Neural crest cell (in vitro differentiated cells): ENCODE results near the gene TRIML2. TPM values are rescaled to one million over a fixed set of nuclear protein-coding genes. Genes with fewer than 3 reads are reported as not detected.

Experiments
- DNase-seq: peaks from one replicate; pipeline ENCODE4 v3.0.0; 2021; ENCODE audit warnings: low read depth, mixed read lengths, low spot score
- H3K27ac Mint-ChIP-seq: one replicate; pipeline ENCODE4 v1.8.0; 2021; ENCODE audit warnings: mild to moderate bottlenecking, mixed read lengths; ENCODE audit not compliant: unreplicated experiment
- H3K27me3 Mint-ChIP-seq: 2 replicates; pipeline ENCODE4 v1.8.0; 2021; ENCODE audit warnings: low read depth, mild to moderate bottlenecking, mixed read lengths
- H3K36me3 Mint-ChIP-seq: 2 replicates; pipeline ENCODE4 v1.8.0; 2021; ENCODE audit warnings: low read depth, mild to moderate bottlenecking, mixed read lengths
- H3K4me1 Mint-ChIP-seq: 2 replicates; pipeline ENCODE4 v1.8.0; 2021; ENCODE audit warnings: mixed read lengths
- H3K4me3 Mint-ChIP-seq: one replicate; pipeline ENCODE4 v1.8.0; 2021; ENCODE audit warnings: mild to moderate bottlenecking, mixed read lengths
- H3K9me3 Mint-ChIP-seq: 2 replicates; pipeline ENCODE4 v1.8.0; 2021; ENCODE audit warnings: mixed read lengths
- total RNA-seq: library from RNA; stranded (reverse); gene quantifications from 2 replicates; pipeline ENCODE4 v1.2.1, GENCODE V29; 2021
- TF ChIP-seq, protein P1 (sequence below): fragments of 200-600 bp; sonication (generic); conservative IDR thresholded peaks from 2 replicates; pipeline ENCODE4 v1.5.0; 2021; ENCODE audit warnings: antibody characterized with exemption, mild to moderate bottlenecking

The TRIML2 gene
- total RNA-seq, 1 donor from 2014 or later = not detected

DNA sequence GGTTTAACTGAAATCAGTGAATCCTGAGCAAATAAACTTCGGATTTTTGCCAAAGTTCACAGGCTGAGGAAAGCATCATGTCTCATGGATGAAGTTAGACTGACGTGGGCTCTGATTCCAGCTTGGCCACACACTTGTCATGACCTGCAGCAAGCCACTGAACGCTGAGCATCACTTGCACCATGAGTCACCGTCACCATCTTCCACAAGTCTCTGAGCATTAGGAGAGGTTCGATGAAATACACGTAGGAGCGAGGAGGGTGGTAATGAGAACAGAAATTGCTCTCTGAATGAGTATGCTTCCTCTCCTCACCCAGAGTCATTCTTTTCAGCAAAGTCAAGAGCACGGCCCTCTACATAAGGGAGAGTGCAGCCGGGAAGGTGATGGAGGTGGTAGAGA, 3.8 kb upstream of the TRIML2 start:
- no peak overlapping the region for H3K4me3 Mint-ChIP-seq
- H3K9me3 Mint-ChIP-seq = peaks cover 5% of the 10 kb centered on the region
- H3K27me3 Mint-ChIP-seq = no peaks in the 10 kb centered on the region
- TF ChIP-seq, protein P1, sequence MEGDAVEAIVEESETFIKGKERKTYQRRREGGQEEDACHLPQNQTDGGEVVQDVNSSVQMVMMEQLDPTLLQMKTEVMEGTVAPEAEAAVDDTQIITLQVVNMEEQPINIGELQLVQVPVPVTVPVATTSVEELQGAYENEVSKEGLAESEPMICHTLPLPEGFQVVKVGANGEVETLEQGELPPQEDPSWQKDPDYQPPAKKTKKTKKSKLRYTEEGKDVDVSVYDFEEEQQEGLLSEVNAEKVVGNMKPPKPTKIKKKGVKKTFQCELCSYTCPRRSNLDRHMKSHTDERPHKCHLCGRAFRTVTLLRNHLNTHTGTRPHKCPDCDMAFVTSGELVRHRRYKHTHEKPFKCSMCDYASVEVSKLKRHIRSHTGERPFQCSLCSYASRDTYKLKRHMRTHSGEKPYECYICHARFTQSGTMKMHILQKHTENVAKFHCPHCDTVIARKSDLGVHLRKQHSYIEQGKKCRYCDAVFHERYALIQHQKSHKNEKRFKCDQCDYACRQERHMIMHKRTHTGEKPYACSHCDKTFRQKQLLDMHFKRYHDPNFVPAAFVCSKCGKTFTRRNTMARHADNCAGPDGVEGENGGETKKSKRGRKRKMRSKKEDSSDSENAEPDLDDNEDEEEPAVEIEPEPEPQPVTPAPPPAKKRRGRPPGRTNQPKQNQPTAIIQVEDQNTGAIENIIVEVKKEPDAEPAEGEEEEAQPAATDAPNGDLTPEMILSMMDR = no peak
- no peak for DNase-seq
- H3K4me1 Mint-ChIP-seq = peaks cover 7% of the 10 kb centered on the region
- H3K36me3 Mint-ChIP-seq = peaks cover 4% of the 10 kb centered on the region
- H3K27ac Mint-ChIP-seq = no peak overlapping the region

DNA sequence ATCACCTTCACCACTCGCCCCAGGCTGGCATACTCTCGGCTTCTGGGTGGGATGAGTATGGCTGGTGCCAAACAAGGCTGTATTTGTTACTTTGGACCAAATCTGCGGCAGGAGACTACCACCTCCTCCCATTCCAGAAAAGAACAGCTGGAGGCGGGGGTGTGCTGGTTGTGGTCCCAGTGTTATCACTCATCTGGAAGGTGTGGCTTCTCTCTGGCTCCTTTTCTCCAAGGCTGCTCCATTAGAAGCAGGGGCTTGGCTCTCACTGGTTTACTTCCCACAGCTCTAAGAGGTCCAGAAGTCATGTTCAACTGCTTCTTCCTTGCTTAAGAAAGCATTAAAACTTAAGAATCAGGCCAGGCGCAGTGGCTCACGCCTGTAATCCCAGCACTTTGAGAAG, 2.6 kb upstream of the TRIML2 start:
- Mint-ChIP-seq H3K4me3 (no peak overlapping the region), H3K9me3 (peaks cover 10% of the 10 kb centered on the region), H3K36me3 (peaks cover 6% of the 10 kb centered on the region), H3K27ac (no peak overlapping the region), H3K4me1 (peaks cover 10% of the 10 kb centered on the region), H3K27me3 (no peaks in the 10 kb centered on the region)
- TF ChIP-seq, protein P1 = no peak
- DNase-seq = no peak

DNA sequence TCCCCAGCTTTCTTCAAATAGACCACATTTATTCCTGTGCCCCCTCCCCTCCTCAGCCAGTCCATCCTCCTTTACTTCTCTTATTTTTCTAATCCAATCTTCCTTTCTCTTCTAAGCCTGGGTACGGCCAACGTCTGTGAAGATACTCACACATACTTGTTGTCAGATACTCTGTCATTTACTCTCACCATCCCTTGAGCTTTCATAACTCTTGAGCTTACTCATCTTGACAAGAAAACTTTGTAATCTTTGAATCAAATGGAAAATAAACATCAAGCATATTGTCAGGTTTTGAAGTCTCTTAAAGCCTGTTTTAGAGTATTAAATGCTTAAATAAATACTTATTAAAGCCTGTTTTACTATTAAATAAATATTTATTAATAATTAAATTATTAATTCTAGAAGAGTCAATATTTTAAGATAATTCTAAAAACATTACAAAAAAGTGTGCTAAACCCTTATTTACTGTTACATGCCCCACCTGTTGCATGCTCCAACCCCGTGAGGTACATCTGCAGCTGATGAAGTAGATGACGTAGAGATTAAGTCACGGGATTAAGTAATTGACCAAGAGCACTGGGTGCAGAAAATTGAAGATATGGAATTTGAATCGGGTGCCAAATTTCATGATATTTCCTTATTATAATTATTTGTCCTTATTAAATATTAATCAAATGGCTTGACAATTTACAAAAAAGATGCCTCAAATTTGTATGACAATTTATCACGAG, 1.5 kb upstream of the TRIML2 start:
- Mint-ChIP-seq H3K9me3 (peaks cover 10% of the 10 kb centered on the region), H3K4me1 (peaks cover 10% of the 10 kb centered on the region), H3K27me3 (no peaks in the 10 kb centered on the region), H3K4me3 (no peak overlapping the region), H3K36me3 (peaks cover 6% of the 10 kb centered on the region), H3K27ac (no peak overlapping the region)
- no peak for DNase-seq
- TF ChIP-seq, protein P1 = no peak

DNA sequence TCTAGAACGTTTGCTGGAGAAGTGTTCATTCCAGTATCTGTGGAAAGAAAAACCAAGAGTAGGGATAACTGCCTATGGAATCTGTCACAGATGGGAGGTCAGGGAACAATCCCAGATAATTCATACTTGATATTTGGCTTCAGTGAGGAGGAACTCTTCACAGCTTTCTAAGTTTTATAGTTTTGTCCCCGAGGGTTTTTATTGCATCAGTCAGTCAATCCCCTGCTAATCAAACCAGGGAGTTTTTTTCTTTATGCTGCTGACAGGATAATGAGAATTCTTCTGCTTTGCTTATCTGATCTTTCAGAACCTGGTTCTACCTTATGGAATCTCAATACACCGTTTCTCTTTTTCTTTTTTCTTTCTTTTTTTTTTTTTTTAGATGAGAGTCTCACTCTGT, 633 bp upstream of the TRIML2 start:
- Mint-ChIP-seq H3K27me3 (no peaks in the 10 kb centered on the region), H3K9me3 (peaks cover 10% of the 10 kb centered on the region), H3K36me3 (peaks cover 6% of the 10 kb centered on the region), H3K4me3 (no peak overlapping the region), H3K4me1 (peaks cover 10% of the 10 kb centered on the region), H3K27ac (no peak overlapping the region)
- DNase-seq = no peak
- TF ChIP-seq, protein P1 = no peak

DNA sequence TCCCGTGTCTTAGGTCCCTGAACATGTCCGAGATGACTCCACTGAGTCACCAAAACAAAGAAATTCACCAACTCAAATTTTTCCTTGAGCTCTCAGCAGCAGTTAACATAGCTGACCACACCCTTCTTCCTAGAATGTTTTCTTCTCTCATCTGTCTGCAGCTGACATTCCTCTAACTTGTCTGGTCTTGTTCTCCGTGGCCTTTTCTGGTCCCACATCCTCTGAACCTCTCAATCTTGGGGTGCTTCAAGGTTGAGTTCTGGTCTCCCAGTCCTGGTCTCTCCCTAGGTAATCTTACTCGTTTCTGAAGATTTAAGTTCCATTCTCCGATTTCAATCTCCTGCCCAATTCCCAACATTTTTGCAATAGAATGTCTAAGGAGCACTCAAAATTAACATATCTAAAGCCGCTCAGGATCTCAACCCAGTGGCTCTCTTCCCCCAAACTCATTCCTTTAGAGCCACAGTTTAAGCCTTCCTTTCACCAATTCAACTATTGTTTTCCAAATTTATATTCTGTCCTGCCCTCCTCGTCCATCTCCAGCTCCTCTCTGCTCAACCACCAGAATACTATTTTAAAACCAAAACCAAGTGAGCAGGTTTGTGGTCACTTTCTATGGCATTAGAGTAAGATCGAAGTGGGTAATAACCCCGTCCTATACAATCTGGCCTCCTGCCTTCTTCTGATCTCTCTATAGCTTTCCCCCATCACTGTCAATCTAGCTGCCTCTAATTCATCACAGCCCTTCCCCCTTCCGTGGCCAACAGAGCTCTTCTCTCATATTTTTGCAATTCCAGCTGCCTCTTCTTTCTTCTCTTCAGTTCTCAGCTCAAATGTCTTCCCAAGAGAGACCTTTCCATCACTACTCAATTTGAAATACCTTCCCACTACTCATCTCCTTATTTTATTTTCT, 1.2 kb downstream of the TRIML2 start:
- no peaks in the 10 kb centered on the region for H3K27me3 Mint-ChIP-seq
- H3K4me1 Mint-ChIP-seq = peaks cover 10% of the 10 kb centered on the region
- no peak overlapping the region for H3K4me3 Mint-ChIP-seq
- no peak for DNase-seq
- TF ChIP-seq, protein P1 = no peak
- peaks cover 10% of the 10 kb centered on the region for H3K9me3 Mint-ChIP-seq
- no peak overlapping the region for H3K27ac Mint-ChIP-seq
- peaks cover 6% of the 10 kb centered on the region for H3K36me3 Mint-ChIP-seq
